T47D (cell line): ENCODE results near the gene FAM209A.
"Not testable (repeated sequence)": the region's sequence is repeated elsewhere in the genome, so short reads cannot be mapped to it uniquely, and the experiment has no call there.

Experiments used
- DNase-seq, 2 experiments: peaks; one replicate each; pipeline versions ENCODE4 v3.0.0 to v3.0.0-alpha.2; 2011 to 2012; ENCODE audit warnings: low read depth in 1 of 2, low spot score in 1 of 2
- JUND ChIP-seq: IDR thresholded peaks from 2 replicates; pipeline ENCODE4 v1.6.1; 2012; ENCODE audit warnings: low read depth
- in situ Hi-C: cut with HindIII; loops from 2 replicates; pipeline ENCODE4 v1.10.0; 2016; ENCODE audit warnings: low sequenced_read_pairs, low pct_unique_long_range_greater_than_20kb

FAM209A gene, protein sequence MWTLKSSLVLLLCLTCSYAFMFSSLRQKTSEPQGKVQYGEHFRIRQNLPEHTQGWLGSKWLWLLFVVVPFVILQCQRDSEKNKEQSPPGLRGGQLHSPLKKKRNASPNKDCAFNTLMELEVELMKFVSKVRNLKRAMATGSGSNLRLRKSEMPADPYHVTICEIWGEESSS

DNA sequence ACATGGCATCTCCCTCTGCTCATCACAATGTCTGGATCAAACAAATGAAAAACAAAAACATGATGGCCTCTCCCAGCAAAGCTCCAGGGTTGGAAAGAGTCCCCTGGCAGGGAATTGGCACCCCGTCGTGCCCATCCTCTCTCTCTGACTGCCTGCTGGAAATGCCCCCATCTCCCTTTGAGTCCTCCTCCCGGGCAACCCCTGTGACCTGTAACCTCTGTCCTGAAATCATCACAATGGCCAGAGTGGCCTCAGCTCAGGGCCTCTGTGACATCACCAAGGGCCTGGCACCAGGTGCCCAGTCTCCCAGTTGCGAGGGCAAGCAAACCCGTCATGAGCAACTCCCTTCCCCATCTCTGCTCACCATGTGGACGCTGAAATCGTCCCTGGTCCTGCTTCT lies at the start of gene FAM209A:
Gene FAM209A, plus strand, starts transcription at position 301 of the 400 bp plus-strand sequence. Its CDS starts 65 bp downstream, at position 366.
- in situ Hi-C loops, DNase-seq: not testable (repeated sequence)

DNA sequence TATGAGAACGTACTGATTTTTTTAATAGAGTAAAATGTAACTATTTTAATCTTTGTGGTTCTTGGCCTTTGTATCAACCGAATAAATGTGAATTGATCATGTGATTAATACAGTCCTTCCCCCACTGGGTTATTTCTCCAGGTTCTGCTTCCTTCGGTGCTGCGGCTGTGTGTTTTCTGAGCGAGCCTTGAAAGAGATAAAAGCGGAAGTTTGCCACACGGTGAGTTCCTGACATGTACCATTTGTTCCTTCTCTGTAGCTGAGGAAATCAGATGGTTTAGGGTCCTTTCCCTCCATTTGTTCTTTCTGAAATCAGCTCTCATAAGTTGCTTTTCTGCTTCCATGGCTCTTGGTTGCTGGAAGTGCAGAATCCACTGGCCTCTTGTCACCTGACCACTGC lies 40.6 kb upstream of the FAM209A start:
- in situ Hi-C loops: no loop called here
- TF ChIP-seq JUND: no peak
- DNase-seq: no peak

DNA sequence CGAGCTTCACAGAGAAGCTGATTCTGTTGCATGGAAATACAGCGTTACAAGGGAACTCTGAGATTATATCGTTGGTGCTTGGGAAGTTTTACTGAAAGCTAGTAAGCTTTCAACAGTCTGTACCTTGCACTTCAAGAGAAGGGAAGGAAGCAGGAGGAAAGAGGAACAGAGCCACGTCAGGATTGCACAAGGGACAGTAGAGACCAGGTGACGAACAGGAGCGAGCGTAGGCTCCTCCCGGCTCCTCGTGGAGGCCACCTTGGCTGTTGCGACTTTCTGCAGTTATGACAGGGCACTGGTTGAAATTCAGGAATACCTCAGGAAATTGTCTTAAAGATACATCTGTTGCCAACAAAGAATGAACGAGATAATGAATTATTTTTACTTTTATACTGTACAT lies 37.3 kb upstream of the FAM209A start:
- in situ Hi-C loops: no loop called here
- no peak for DNase-seq

DNA sequence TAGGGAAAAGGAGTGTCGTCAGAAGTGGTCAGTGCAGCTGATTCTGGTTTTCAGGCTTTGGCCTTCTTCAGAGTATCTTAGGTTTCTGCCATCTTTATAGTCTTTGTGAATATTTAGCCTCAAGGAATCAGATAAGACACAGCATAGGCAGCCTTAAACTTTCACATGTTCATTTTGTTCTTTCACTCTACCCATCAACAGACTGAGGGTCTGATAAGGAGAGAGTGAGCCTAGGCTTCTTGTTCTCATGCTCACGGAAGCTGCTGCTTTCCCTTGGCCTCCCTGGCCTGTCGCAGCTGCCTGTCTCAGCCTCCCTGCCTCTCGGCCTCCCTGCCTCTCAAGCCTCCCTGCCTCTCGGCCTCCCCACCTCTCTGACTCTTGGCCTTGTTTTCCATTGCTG lies 36.0 kb upstream of the FAM209A start:
- no peak for DNase-seq
- in situ Hi-C loops: no loop called here
- TF ChIP-seq JUND: no peak

More for the DNA sequence above, 37.3 kb upstream of the FAM209A start:
- TF ChIP-seq JUND: no peak

DNA sequence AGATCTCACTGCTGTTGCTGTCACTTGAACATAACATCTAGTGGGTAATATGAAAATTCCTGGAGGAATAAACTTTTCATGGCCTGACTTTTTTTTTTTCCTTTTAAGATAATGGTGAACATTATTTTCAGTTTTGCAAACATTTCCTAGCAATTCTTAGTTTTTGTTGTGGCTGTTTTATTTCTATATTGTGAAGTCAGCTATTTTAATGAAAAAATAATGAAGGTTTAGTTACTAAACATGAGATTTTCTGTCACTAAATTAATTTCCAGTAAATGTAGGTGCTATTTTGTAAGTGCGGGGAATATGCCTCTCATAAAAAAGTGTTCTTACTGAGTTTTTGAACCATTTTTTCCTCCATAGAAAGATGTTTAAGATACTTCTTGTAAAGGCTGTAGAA lies 23.4 kb upstream of the FAM209A start:
- TF ChIP-seq JUND: no peak
- in situ Hi-C loops: no loop called here
- no peak for DNase-seq

DNA sequence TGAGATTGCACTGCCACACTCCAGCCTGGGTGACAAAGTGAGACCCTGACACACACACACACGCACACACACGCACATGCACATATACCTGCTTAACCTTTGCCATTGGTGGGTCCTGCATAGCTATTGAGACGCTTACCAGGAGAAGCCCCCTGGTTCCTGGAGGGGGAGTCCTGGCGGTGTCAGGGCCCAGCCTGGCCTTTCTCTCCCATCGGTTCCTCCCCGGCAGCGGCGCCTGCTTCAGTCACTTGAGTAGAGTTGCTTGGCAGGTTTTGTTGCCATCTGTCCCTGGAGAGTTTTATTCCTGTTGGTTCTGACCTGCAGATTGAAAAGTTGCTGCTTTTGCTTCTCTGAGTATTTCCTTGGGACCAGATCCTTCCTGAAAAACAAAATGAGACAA lies 20.6 kb upstream of the FAM209A start:
- DNase-seq: no peak
- TF ChIP-seq JUND: no peak
- in situ Hi-C loops: no loop called here

DNA sequence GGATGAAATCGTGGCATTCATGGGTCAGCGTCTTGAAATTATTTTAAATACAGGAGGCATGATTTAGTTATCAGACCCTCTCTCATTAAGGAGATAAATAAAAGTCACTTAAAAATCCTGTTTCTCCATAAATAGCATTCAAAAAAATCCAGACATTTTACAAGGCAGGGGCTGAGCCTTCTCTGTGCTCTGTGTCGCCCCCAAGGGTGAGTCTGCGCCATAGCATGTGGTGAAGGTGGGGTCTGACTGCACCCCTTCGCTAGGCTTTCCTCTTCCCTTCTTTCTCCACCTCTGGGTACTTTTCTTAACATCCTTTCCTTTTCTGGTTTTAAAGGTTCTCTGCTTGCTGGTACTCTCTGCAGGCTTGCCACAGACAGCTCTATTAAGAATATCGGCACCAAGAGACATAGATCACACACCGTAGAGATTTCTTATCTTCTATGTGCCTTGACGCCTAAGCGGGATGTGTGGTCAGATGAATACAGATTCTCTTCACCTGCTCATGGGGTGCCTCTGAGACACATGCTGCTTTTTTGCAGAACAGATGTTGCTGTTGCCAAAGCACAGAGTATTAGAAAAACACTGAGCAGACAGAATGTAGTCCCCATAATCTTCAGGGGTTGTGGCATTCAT lies 20.1 kb upstream of the FAM209A start:
- in situ Hi-C loops: no loop called here
- DNase-seq: no peak
- no peak for TF ChIP-seq JUND

DNA sequence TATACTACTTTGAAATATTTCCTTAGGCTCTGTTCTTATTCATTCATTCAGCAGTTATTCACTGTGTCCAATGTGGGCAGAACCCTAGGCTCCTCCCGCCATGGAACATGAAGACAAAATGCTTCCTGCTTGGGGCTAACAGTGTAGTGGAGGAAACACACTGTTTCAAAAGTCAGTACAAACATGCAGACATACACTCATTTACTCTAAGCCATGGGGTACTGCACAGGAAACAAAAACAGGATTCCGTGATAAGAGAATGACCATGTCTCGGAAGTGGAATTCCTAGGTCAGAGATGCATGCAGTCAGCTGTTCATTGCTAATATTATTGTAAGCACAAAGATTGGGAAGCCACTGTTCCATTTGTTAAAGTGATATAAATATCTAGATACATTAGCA lies 18.4 kb upstream of the FAM209A start:
- in situ Hi-C loops: no loop called here
- TF ChIP-seq JUND: no peak

DNA sequence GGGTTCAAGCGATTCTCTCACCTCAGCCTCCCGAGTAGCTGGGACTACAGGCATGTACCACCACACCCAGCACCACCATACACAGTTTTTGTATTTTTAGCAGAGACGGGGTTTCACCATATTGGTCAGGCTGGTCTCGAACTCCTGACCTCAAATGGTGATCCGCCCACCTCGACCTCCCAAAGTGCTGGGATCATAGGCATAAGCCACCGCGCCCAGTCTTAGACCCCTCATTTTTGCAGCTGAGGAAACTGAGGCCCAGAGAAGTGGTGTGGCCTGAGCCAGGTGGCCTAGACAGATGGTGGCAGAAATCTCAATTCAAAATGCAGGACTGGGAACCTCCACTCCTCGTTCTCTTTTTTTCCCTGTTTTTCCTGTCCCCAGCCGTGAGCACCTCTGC lies 12.6 kb upstream of the FAM209A start:
- no peak for TF ChIP-seq JUND
- in situ Hi-C loops: no loop called here
- no peak for DNase-seq

More for the DNA sequence above, 18.4 kb upstream of the FAM209A start:
- DNase-seq: no peak

DNA sequence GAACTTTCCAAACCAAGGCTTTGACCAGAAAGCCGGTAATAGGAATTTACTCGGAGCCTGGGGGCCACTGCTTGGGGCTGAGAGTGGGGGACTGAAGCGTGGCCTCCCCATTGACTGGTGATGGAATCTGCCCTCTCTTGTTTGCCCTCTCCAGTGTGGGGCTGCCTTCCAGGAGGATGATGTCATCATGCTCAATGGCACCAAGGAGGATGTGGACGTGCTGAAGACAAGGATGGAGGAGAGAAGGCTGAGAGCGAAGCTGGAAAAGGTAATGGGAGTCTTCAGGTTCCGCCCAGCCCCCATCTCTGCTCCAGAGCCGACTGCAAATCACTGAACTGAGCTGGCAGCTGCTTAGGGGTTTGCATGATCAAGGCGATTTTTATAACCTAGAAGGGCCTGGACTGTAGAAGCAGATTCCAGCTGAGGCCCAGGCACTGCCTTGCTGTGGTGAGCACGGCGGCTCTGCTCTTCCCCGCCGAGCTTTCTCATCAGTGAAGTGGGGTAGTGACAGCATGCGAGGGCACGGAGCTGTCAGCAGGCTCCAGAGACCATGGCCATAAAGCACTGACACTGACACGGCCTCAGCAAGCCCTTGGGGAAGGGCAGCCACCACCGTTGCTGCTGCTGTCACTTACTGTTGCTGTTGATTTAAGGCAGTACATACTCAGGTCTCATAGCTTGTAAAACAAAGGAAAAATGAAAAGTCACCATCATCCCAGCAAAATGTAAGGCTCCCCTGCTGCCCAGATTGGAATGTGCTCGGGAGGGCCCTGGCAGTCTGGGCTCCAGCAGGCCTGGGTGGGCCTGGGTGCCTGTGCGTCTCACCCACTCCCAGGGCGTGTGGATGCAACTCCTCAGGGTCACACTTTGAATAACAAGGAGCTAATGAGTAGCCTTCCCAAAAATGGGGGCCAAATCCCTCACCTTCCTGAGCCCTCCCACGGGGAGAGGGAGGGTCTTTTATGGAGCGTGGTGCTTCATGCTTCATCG lies 11.1 kb upstream of the FAM209A start:
- in situ Hi-C loops: no loop called here
- DNase-seq: peak in 1 of 2 experiments; percentile 20
- no peak for TF ChIP-seq JUND

DNA sequence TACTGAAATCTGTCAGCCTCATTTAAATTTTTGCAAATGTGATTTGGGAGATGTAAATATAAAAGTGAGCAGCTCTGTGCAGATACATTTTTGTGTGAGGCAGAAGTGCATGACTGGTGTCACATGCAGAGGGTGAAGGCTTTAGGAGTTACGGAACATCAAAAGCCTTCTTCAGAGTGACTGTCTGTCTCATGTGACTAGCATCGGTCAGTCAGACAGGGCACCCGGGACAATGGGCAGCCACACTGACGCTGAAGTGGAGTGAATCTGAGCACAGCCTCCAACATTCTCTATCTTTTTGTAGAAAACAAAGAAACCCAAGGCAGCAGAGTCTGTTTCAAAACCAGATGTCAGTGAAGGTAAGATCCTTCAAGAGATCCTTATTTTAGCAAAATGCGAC lies 7.9 kb upstream of the FAM209A start:
- DNase-seq: no peak
- in situ Hi-C loops: no loop called here
- no peak for TF ChIP-seq JUND

DNA sequence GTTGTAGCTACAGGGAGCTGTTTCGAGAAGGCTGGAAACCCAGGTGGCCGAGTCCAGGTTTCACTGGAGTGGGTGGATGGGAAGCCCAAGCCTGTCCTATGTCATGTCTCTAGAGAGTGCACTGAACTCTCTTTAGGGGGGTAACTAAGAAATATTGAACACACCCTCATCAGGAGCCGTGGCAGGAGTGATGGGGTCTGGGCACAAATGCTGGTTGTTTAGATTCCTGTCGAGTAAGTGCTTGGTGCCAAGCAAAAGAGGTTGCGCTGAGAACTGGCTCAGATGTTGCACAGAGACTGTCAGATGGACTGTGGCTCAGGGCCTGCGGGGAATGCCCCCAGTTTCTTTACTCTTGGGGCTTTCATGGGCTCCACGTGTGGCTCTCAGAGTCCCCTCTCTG lies 7.3 kb upstream of the FAM209A start:
- in situ Hi-C loops: no loop called here
- no peak for TF ChIP-seq JUND
- no peak for DNase-seq

DNA sequence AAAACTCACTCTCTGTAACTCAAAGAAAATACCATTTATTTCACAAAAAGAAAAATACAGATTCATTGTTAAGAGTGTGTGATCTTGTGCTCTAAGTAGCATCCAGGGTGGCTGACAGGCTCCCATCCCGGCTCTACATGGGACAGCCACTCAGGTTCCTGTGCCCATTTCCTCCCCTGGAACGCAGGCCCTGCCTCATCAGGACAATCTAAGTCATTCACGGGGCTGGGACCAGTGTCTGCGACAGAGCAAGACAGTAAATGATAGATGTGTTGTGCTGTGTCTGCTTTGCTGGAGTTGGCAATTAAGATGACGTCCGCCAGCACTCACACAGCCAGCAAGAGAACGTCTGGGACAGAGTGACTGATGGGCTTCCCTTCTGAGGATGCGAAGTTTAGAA lies 6.9 kb upstream of the FAM209A start:
- DNase-seq: no peak
- in situ Hi-C loops: no loop called here
- TF ChIP-seq JUND: no peak
